PC-9 (cell line): ENCODE measurements around the gene CDK13.

ENCODE experiments used
- EZH2 ChIP-seq: fragments of 200-600 bp; sonication (generic); IDR thresholded peaks from 2 replicates; pipeline ENCODE4 v1.8.0; 2017; ENCODE audit warnings: antibody characterized with exemption, low read depth
- TF ChIP-seq, protein P1 (sequence below): fragments of 200-600 bp; sonication (generic); conservative IDR thresholded peaks from 2 replicates; pipeline ENCODE4 v1.6.1; 2017; ENCODE audit warnings: mixed run types, antibody characterized with exemption, mild to moderate bottlenecking, moderate library complexity

DNA sequence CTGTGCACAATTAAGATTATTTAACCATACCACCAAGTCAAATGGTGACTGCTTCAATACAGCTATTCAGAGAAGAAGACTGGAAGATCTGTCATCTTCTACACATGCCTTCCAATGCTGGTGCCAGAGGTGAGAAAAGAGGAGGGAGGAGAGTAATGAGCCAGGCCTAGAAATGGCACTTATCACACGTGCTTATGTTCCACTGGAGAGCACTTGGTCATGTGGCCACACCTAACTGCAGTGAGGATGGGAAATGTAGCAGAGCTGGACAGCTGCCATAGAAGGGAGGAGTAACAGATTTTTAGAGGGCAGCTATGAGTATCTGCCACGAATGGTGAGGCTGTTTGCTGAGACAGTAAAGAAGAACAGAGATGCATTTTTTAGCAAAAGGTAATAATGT is 107.2 kb downstream of the CDK13 start:
- TF ChIP-seq, protein P1, sequence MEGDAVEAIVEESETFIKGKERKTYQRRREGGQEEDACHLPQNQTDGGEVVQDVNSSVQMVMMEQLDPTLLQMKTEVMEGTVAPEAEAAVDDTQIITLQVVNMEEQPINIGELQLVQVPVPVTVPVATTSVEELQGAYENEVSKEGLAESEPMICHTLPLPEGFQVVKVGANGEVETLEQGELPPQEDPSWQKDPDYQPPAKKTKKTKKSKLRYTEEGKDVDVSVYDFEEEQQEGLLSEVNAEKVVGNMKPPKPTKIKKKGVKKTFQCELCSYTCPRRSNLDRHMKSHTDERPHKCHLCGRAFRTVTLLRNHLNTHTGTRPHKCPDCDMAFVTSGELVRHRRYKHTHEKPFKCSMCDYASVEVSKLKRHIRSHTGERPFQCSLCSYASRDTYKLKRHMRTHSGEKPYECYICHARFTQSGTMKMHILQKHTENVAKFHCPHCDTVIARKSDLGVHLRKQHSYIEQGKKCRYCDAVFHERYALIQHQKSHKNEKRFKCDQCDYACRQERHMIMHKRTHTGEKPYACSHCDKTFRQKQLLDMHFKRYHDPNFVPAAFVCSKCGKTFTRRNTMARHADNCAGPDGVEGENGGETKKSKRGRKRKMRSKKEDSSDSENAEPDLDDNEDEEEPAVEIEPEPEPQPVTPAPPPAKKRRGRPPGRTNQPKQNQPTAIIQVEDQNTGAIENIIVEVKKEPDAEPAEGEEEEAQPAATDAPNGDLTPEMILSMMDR, result no peak
- TF ChIP-seq EZH2, result no peak
